ENCODE results near the gene CNTNAP2. TPM values are rescaled to one million over a fixed set of nuclear protein-coding genes. Genes with fewer than 3 reads are reported as not detected.

The CNTNAP2 gene
- total and polyA plus RNA-seq, 3 experiments from 2014 or later: not detected

GRCh38 chr7:147635288-147635687 is 1518.7 kb downstream of the CNTNAP2 start:
- CTCF ChIA-PET: no interaction called here
- no peak overlapping the region for H3K27ac Mint-ChIP-seq

DNA sequence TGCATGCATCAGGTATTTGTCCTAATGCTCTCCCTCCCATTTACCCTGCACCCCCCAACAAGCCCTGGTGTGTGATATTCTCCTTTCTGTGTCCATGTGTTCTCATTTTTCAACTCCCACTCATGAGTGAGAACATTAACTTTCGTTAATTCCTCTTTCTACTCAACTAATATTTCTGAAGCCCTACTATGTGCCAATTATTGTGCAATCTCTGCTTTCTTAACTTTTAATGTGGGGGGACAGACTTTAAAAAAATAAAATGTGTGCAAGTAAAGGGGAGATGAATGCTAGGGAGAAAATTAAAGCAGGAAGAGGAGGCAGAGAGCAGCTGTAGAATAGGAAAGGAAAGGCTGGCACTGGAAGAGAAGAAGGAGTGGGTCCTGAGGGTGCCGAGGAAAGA is 1520.0 kb downstream of the CNTNAP2 start:
- POLR2A ChIA-PET: no interaction called here
- CTCF ChIA-PET: no interaction called here
- no peaks in the 10 kb centered on the region for H3K36me3 Mint-ChIP-seq

More at GRCh38 chr7:147635288-147635687, 1518.7 kb downstream of the CNTNAP2 start:
- DNase-seq: no peak
- Histone ChIP-seq H3K4me1 (ENCODE audit: insufficient read depth, low read length) (no peaks in the 10 kb centered on the region), H3K4me3 (ENCODE audit: low read length) (no peak overlapping the region), H3K27me3 (ENCODE audit: insufficient read depth, low read length, poor library complexity, severe bottlenecking) (no peaks in the 10 kb centered on the region), H3K9me3 (ENCODE audit: low read length) (no peaks in the 10 kb centered on the region), H3K27ac (ENCODE audit: low read depth, low read length) (no peak overlapping the region), H3K36me3 (ENCODE audit: insufficient read depth, low read length) (no peaks in the 10 kb centered on the region)
- peaks cover 6 to 34% (median 16%) of the 10 kb centered on the region in 5 donors for H3K9me3 Mint-ChIP-seq
- H3K4me1 Mint-ChIP-seq: no peaks in the 10 kb centered on the region
- POLR2A ChIA-PET: no interaction called here
- H3K27me3 Mint-ChIP-seq: no peaks in the 10 kb centered on the region
- no peak overlapping the region for H3K4me3 Mint-ChIP-seq
- no peaks in the 10 kb centered on the region for H3K36me3 Mint-ChIP-seq

DNA sequence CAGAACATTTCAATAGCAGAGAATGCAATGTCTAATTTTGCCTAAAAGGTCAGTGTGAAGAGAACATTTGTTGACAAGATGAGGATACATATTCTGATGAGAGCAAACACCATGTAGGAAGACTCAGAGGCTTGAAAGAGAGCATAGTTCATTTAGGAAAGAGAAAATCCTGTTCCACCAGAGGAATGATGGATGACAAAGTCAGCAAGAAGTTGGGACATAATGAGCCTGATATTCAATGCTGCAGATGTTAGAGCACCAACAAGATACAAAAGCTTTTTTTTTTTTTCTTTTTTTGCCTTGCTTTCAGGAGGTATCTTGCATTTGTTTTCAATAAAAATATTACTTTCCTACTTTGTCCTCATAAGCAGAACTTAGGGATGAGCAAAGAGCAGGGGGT is 1522.0 kb downstream of the CNTNAP2 start:
- no peaks in the 10 kb centered on the region for H3K36me3 Mint-ChIP-seq
- ChIA-PET POLR2A (no interaction called here), CTCF (no interaction called here)
- no peak overlapping the region for H3K27ac ChIP-seq (ENCODE audit: low read depth, low read length)
- no peak overlapping the region for H3K27ac Mint-ChIP-seq
- no peaks in the 10 kb centered on the region for H3K27me3 Mint-ChIP-seq
- no peak overlapping the region for H3K4me3 ChIP-seq (ENCODE audit: low read length)
- no peak for DNase-seq
- H3K9me3 Mint-ChIP-seq: peaks cover 6 to 43% (median 11%) of the 10 kb centered on the region in 5 donors
- H3K9me3 ChIP-seq (ENCODE audit: low read length): no peaks in the 10 kb centered on the region
- no peak overlapping the region for H3K4me3 Mint-ChIP-seq
- H3K4me1 Mint-ChIP-seq: no peaks in the 10 kb centered on the region
- H3K36me3 ChIP-seq (ENCODE audit: insufficient read depth, low read length): no peaks in the 10 kb centered on the region
- no peaks in the 10 kb centered on the region for H3K27me3 ChIP-seq (ENCODE audit: insufficient read depth, low read length, poor library complexity, severe bottlenecking)
- no peaks in the 10 kb centered on the region for H3K4me1 ChIP-seq (ENCODE audit: insufficient read depth, low read length)

More for the DNA sequence above, 1520.0 kb downstream of the CNTNAP2 start:
- H3K4me3 ChIP-seq (ENCODE audit: low read length): no peak overlapping the region
- no peaks in the 10 kb centered on the region for H3K27me3 ChIP-seq (ENCODE audit: insufficient read depth, low read length, poor library complexity, severe bottlenecking)
- Mint-ChIP-seq H3K9me3 (peaks cover 6 to 39% (median 19%) of the 10 kb centered on the region in 5 donors), H3K4me3 (no peak overlapping the region), H3K4me1 (no peaks in the 10 kb centered on the region), H3K27me3 (no peaks in the 10 kb centered on the region), H3K27ac (no peak overlapping the region)
- no peaks in the 10 kb centered on the region for H3K36me3 ChIP-seq (ENCODE audit: insufficient read depth, low read length)
- no peaks in the 10 kb centered on the region for H3K4me1 ChIP-seq (ENCODE audit: insufficient read depth, low read length)
- DNase-seq: no peak
- H3K9me3 ChIP-seq (ENCODE audit: low read length): no peaks in the 10 kb centered on the region
- no peak overlapping the region for H3K27ac ChIP-seq (ENCODE audit: low read depth, low read length)

GRCh38 chr7:147639037-147639436 is 1522.4 kb downstream of the CNTNAP2 start:
- H3K9me3 ChIP-seq (ENCODE audit: low read length): no peaks in the 10 kb centered on the region
- no peak overlapping the region for H3K27ac ChIP-seq (ENCODE audit: low read depth, low read length)
- ChIA-PET POLR2A (no interaction called here), CTCF (no interaction called here)
- DNase-seq: no peak
- H3K4me1 Mint-ChIP-seq: no peaks in the 10 kb centered on the region
- H3K36me3 ChIP-seq (ENCODE audit: insufficient read depth, low read length): no peaks in the 10 kb centered on the region
- no peaks in the 10 kb centered on the region for H3K27me3 Mint-ChIP-seq
- no peaks in the 10 kb centered on the region for H3K36me3 Mint-ChIP-seq
- H3K4me3 ChIP-seq (ENCODE audit: low read length): no peak overlapping the region
- no peaks in the 10 kb centered on the region for H3K27me3 ChIP-seq (ENCODE audit: insufficient read depth, low read length, poor library complexity, severe bottlenecking)
- H3K4me3 Mint-ChIP-seq: no peak overlapping the region
- no peaks in the 10 kb centered on the region for H3K4me1 ChIP-seq (ENCODE audit: insufficient read depth, low read length)
- no peak overlapping the region for H3K27ac Mint-ChIP-seq
- H3K9me3 Mint-ChIP-seq: peaks cover 6 to 40% (median 8%) of the 10 kb centered on the region in 5 donors

DNA sequence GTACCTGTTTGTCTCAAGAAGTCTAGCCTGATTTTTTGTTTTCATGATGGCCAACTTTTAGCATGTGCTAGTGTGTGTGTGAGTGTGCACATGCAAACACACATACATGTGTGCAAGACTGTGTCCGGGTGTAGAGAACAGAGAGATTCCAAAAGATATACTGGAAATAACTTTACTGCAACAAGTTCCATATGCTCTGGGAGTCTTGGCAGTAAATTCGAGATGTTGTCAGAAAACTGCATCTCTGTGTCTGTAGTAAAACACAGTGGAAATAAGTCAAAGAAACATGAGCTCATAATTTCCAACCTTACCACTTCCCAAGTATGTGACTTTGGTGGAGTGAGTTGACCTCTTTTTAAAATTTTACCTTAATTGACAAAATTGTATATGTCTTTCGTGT is 1523.2 kb downstream of the CNTNAP2 start:
- H3K27me3 ChIP-seq (ENCODE audit: insufficient read depth, low read length, poor library complexity, severe bottlenecking): no peaks in the 10 kb centered on the region
- no peaks in the 10 kb centered on the region for H3K27me3 Mint-ChIP-seq
- CTCF ChIA-PET: no interaction called here

GRCh38 chr7:147640821-147641220 is 1524.2 kb downstream of the CNTNAP2 start:
- no peak overlapping the region for H3K4me3 ChIP-seq (ENCODE audit: low read length)
- Mint-ChIP-seq H3K4me3 (no peak overlapping the region), H3K9me3 (peaks cover 5 to 34% (median 9%) of the 10 kb centered on the region in 5 donors), H3K27me3 (no peaks in the 10 kb centered on the region), H3K27ac (no peak overlapping the region), H3K4me1 (no peaks in the 10 kb centered on the region), H3K36me3 (no peaks in the 10 kb centered on the region)
- CTCF ChIA-PET: no interaction called here
- H3K4me1 ChIP-seq (ENCODE audit: insufficient read depth, low read length): no peaks in the 10 kb centered on the region
- no peaks in the 10 kb centered on the region for H3K9me3 ChIP-seq (ENCODE audit: low read length)
- H3K36me3 ChIP-seq (ENCODE audit: insufficient read depth, low read length): no peaks in the 10 kb centered on the region
- no peak for DNase-seq
- no peaks in the 10 kb centered on the region for H3K27me3 ChIP-seq (ENCODE audit: insufficient read depth, low read length, poor library complexity, severe bottlenecking)
- no peak overlapping the region for H3K27ac ChIP-seq (ENCODE audit: low read depth, low read length)
- POLR2A ChIA-PET: no interaction called here

More for the DNA sequence above, 1523.2 kb downstream of the CNTNAP2 start:
- Mint-ChIP-seq H3K9me3 (peaks cover 6 to 40% (median 8%) of the 10 kb centered on the region in 5 donors), H3K36me3 (no peaks in the 10 kb centered on the region), H3K27ac (no peak overlapping the region), H3K4me1 (no peaks in the 10 kb centered on the region), H3K4me3 (no peak overlapping the region)
- DNase-seq: no peak
- no peaks in the 10 kb centered on the region for H3K36me3 ChIP-seq (ENCODE audit: insufficient read depth, low read length)
- no peaks in the 10 kb centered on the region for H3K4me1 ChIP-seq (ENCODE audit: insufficient read depth, low read length)
- POLR2A ChIA-PET: no interaction called here
- H3K9me3 ChIP-seq (ENCODE audit: low read length): no peaks in the 10 kb centered on the region
- no peak overlapping the region for H3K4me3 ChIP-seq (ENCODE audit: low read length)
- H3K27ac ChIP-seq (ENCODE audit: low read depth, low read length): no peak overlapping the region

DNA sequence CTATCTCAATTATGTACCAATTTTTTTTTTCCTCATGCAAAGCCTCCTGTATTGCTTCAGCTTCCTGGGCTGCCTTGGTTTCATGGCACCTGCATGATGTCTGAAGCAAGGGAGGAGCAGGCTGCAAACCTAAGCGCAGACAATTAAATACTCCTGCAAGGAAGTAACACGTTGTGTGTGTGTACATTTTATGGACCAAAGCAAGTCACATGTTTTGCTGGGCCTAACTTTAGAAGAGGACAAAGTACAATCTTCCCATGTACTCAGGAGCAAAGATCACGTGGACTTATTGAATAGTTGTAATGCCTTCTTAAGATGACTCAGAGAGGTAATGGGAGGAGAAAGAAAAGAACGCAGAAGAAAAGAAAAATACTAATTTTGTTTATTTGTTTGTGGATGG is 1530.0 kb downstream of the CNTNAP2 start:
- no peak for DNase-seq
- POLR2A ChIA-PET: no interaction called here
- Mint-ChIP-seq H3K27me3 (no peaks in the 10 kb centered on the region), H3K36me3 (no peaks in the 10 kb centered on the region), H3K27ac (no peak overlapping the region), H3K4me3 (no peak overlapping the region), H3K9me3 (peaks cover 3 to 17% (median 4%) of the 10 kb centered on the region in 5 donors), H3K4me1 (no peaks in the 10 kb centered on the region)
- no peak overlapping the region for H3K27ac ChIP-seq (ENCODE audit: low read depth, low read length)
- no peaks in the 10 kb centered on the region for H3K27me3 ChIP-seq (ENCODE audit: insufficient read depth, low read length, poor library complexity, severe bottlenecking)
- H3K4me3 ChIP-seq (ENCODE audit: low read length): no peak overlapping the region
- H3K9me3 ChIP-seq (ENCODE audit: low read length): no peaks in the 10 kb centered on the region
- no peaks in the 10 kb centered on the region for H3K4me1 ChIP-seq (ENCODE audit: insufficient read depth, low read length)
- no peaks in the 10 kb centered on the region for H3K36me3 ChIP-seq (ENCODE audit: insufficient read depth, low read length)
- CTCF ChIA-PET: no interaction called here

DNA sequence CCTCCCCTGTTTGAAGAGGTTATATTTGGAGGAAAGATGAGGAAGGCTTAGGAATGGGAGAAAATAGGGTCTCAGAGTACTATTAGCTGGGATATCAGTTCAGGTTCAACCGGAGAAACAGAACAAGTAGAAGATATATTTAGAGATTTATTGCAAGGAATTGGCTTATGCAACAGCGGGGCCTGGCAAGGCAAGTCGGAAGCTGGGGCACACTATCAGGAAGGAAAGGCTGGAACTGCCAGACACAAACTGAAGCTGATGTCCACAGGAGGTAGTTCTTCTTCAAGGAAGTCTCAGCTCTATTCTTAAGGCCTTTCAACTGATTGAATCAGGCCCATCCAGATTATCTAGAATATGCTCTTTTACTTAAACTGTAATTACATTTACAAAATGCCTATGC is 1534.4 kb downstream of the CNTNAP2 start:
- no peaks in the 10 kb centered on the region for H3K4me1 ChIP-seq (ENCODE audit: insufficient read depth, low read length)
- H3K36me3 ChIP-seq (ENCODE audit: insufficient read depth, low read length): no peaks in the 10 kb centered on the region
- no peak overlapping the region for H3K27ac Mint-ChIP-seq
- no peak for DNase-seq
- H3K4me3 Mint-ChIP-seq: no peak overlapping the region
- peaks cover 1 to 15% (median 8%) of the 10 kb centered on the region in 5 donors for H3K9me3 Mint-ChIP-seq
- no peaks in the 10 kb centered on the region for H3K9me3 ChIP-seq (ENCODE audit: low read length)
- H3K36me3 Mint-ChIP-seq: no peaks in the 10 kb centered on the region
- no peaks in the 10 kb centered on the region for H3K4me1 Mint-ChIP-seq
- ChIA-PET CTCF (no interaction called here), POLR2A (no interaction called here)
- no peak overlapping the region for H3K27ac ChIP-seq (ENCODE audit: low read depth, low read length)
- no peak overlapping the region for H3K4me3 ChIP-seq (ENCODE audit: low read length)
- H3K27me3 ChIP-seq (ENCODE audit: insufficient read depth, low read length, poor library complexity, severe bottlenecking): no peaks in the 10 kb centered on the region
- H3K27me3 Mint-ChIP-seq: no peaks in the 10 kb centered on the region

- H3K9me3 Mint-ChIP-seq: peaks cover 1 to 15% (median 6%) of the 10 kb centered on the region in 5 donors
- no peak overlapping the region for H3K27ac Mint-ChIP-seq
- no peaks in the 10 kb centered on the region for H3K36me3 ChIP-seq (ENCODE audit: insufficient read depth, low read length)
- H3K4me3 Mint-ChIP-seq: no peak overlapping the region
- H3K27me3 ChIP-seq (ENCODE audit: insufficient read depth, low read length, poor library complexity, severe bottlenecking): no peaks in the 10 kb centered on the region
- ChIA-PET CTCF (no interaction called here), POLR2A (no interaction called here)
- no peaks in the 10 kb centered on the region for H3K27me3 Mint-ChIP-seq
- no peak overlapping the region for H3K4me3 ChIP-seq (ENCODE audit: low read length)
- no peaks in the 10 kb centered on the region for H3K9me3 ChIP-seq (ENCODE audit: low read length)
- no peaks in the 10 kb centered on the region for H3K4me1 ChIP-seq (ENCODE audit: insufficient read depth, low read length)
- H3K27ac ChIP-seq (ENCODE audit: low read depth, low read length): no peak overlapping the region
- no peaks in the 10 kb centered on the region for H3K36me3 Mint-ChIP-seq
- DNase-seq: no peak
- H3K4me1 Mint-ChIP-seq: no peaks in the 10 kb centered on the region
These were observed 1535.0 kb downstream of the CNTNAP2 start for GRCh38 chr7:147651601-147652000.

All from CD8-positive, alpha-beta memory T cell (primary cell).